Stomach (tissue), 9 donors: ENCODE results near the gene MAP2K1. TPM values are rescaled to one million over a fixed set of nuclear protein-coding genes. Genes with fewer than 3 reads are reported as not detected.

ENCODE experiments used
- DNase-seq, 2 donors: peaks; one replicate each; pipeline versions ENCODE4 v3.0.0 to v3.0.0-alpha.2; 2013 to 2019
- H3K27ac ChIP-seq, 5 donors: fragments of 200-600 bp in 4 of 5; sonication (generic) in 4 of 5; one replicate each; pipeline ENCODE4 v1.5.1; 2013 to 2019; ENCODE audit warnings: mild to moderate bottlenecking in 1 of 5, moderate library complexity in 1 of 5
- H3K27me3 ChIP-seq, 3 donors: fragments of 200-600 bp; sonication (generic); one replicate each; pipeline ENCODE4 v1.5.1; 2017 to 2019; ENCODE audit warnings: mixed run types in 1 of 3
- H3K36me3 ChIP-seq, 4 donors: fragments of 200-600 bp; sonication (generic); 1 replicate in 3 of 4; 2 replicates in 1 of 4; pipeline ENCODE4 v1.5.1; 2016 to 2019
- H3K4me1 ChIP-seq, 4 donors: fragments of 200-600 bp; sonication (generic); one replicate each; pipeline ENCODE4 v1.5.1; 2016 to 2019
- H3K4me3 ChIP-seq, 4 donors: fragments of 200-600 bp; sonication (generic) in 3 of 4; one replicate each; pipeline ENCODE4 v1.5.1; 2016 to 2019; ENCODE audit warnings: mild to moderate bottlenecking in 1 of 4
- H3K9me3 ChIP-seq, 4 donors: fragments of 200-600 bp; sonication (generic); one replicate each; pipeline ENCODE4 v1.5.1; 2016 to 2019
- CTCF ChIP-seq, 7 experiments: fragments of 450-650 bp in 4 of 7; fragments of 200-600 bp in 3 of 7; sonication (generic) in 3 of 7; IDR thresholded peaks; one replicate each; pipeline ENCODE4 v1.5.1; 2016 to 2019; ENCODE audit warnings: antibody characterized with exemption in 7 of 7, control low read depth in 2 of 7, mild to moderate bottlenecking in 1 of 7
- EP300 ChIP-seq: sonication (generic); formaldehyde crosslinking; IDR thresholded peaks from one replicate; pipeline ENCODE4 v1.6.1; 2017; ENCODE audit warnings: antibody characterized with exemption
- POLR2A ChIP-seq, 4 donors: fragments of 450-650 bp; IDR thresholded peaks; one replicate each; pipeline ENCODE4 v1.6.1; 2016; ENCODE audit warnings: antibody characterized with exemption in 4 of 4, control low read depth in 2 of 4, mild to moderate bottlenecking in 1 of 4, moderate library complexity in 1 of 4
- POLR2AphosphoS5 ChIP-seq, 3 donors: sonication (generic); formaldehyde crosslinking; IDR thresholded peaks; one replicate each; pipeline ENCODE4 v1.6.1; 2016; ENCODE audit warnings: antibody characterized with exemption in 3 of 3
- WGBS, 5 donors: extraction: QIAGEN DNeasy Blood & Tissue Kit in 3 of 5; methylation state at CpG; one replicate each; pipeline versions ENCODE4 v1.1.5 to v1.1.7; 2013 to 2018; 5-methylcytosine and 5-hydroxymethylcytosine counted together
- intact Hi-C: fragments of 100-400 bp; cut with DNase I; formaldehyde crosslinking; loops from one replicate; pipeline ENCODE4 v1.15.1; 2023; ENCODE audit warnings: low total_unique reads
- polyA plus RNA-seq, 3 donors: library from polyadenylated mRNA; stranded (reverse); fragments of 200-250 nt; gene quantifications; one replicate each; pipeline ENCODE4 v1.2.3, GENCODE V29; 2013
- total RNA-seq, 5 donors: library from RNA; depleted of rRNA; stranded (reverse); fragments of >200 nt; gene quantifications; one replicate each; pipeline versions ENCODE4 v1.1.0 to v1.2.3, GENCODE V29; 2014 to 2016
- donor health status: healthy with polysubstance abuse.
- donor health status: Bipolar disorder and iron deficiency.
- donor health status: healthy.

MAP2K1 gene
- total and polyA plus RNA-seq, 8 donors, result 20.1 to 123 (median 26.0) TPM

GRCh38 chr15:66503780-66504562 lies 117.3 kb downstream of the MAP2K1 start:
- intact Hi-C loops, result no loop called here
- H3K4me1 ChIP-seq, result peaks cover 18 to 56% (median 38%) of the 10 kb centered on the region in 4 donors
- H3K36me3 ChIP-seq, result peaks cover 41 to 44% (median 43%) of the 10 kb centered on the region in 4 donors
- peak overlapping the region; percentile 82 to 96 (median 94) for H3K27ac ChIP-seq
- no peak for TF ChIP-seq CTCF (IDR thresholded peaks at IDR 0.05)
- no peaks in the 10 kb centered on the region for H3K27me3 ChIP-seq
- 0 to 1% (median 0%) methylated on average over 12 of the region's 12 CpGs for WGBS, 5 donors
- H3K9me3 ChIP-seq, result no peaks in the 10 kb centered on the region
- H3K4me3 ChIP-seq, result peak overlapping the region; percentile 63 to 96 (median 75)
- peak in 1 of 2 donors; percentile 19 for DNase-seq

- H3K4me3 ChIP-seq, result peak within 1 kb of the TSS; percentile 63 to 96 (median 75)
- H3K36me3 ChIP-seq, result peaks cover 32 to 36% (median 35%) of the 10 kb centered on the region in 4 donors
- H3K9me3 ChIP-seq, result no peaks in the 10 kb centered on the region
- H3K27ac ChIP-seq, result peak within 1 kb of the TSS; percentile 82 to 96 (median 94)
- peak; percentile 82 to 94 for DNase-seq
- TF ChIP-seq POLR2A (IDR thresholded peaks at IDR 0.05) (peak in 2 of 4 donors; percentile 93 to 96), CTCF (IDR thresholded peaks at IDR 0.05) (peak in 3 of 7 experiments; percentile 9 to 30 (median 18)), POLR2AphosphoS5 (IDR thresholded peaks at IDR 0.05) (peak; percentile 79 to 99 (median 99)), EP300 (no peak)
- H3K4me1 ChIP-seq, result peaks cover 18 to 49% (median 38%) of the 10 kb centered on the region in 4 donors
- H3K27me3 ChIP-seq, result no peaks in the 10 kb centered on the region
- WGBS, 5 donors, result 0 to 1% (median 0%) methylated on average over 44 to 46 of the region's 46 CpGs
- intact Hi-C loops, result no loop called here
These were observed 118.1 kb downstream of the MAP2K1 start, which contains the start of the genes RPL4 and ZWILCH for GRCh38 chr15:66504563-66505429. Gene RPL4, minus strand, starts transcription at chr15:66504855. Its CDS starts 65 bp downstream, at chr15:66504790. Gene ZWILCH, plus strand, starts transcription at chr15:66505326. Its CDS starts 13 bp downstream, at chr15:66505339.

- Histone ChIP-seq H3K36me3 (peaks cover 26 to 29% (median 29%) of the 10 kb centered on the region in 4 donors), H3K27me3 (no peaks in the 10 kb centered on the region), H3K4me1 (peaks cover 18 to 46% (median 38%) of the 10 kb centered on the region in 4 donors), H3K9me3 (no peaks in the 10 kb centered on the region), H3K4me3 (peak overlapping the region; percentile 63 to 96 (median 75)), H3K27ac (peak overlapping the region; percentile 82 to 96 (median 94))
- WGBS, 5 donors, result 0 to 2% (median 1%) methylated on average over 13 of the region's 13 CpGs
- intact Hi-C loops, result no loop called here
- TF ChIP-seq POLR2A (IDR thresholded peaks at IDR 0.05) (no peak), EP300 (no peak), POLR2AphosphoS5 (IDR thresholded peaks at IDR 0.05) (no peak), CTCF (IDR thresholded peaks at IDR 0.05) (no peak)
- no peak for DNase-seq
These were observed 118.7 kb downstream of the MAP2K1 start for GRCh38 chr15:66505430-66505811.

GRCh38 chr15:66505818-66506217 lies 119.1 kb downstream of the MAP2K1 start:
- TF ChIP-seq POLR2A (IDR thresholded peaks at IDR 0.05) (no peak), POLR2AphosphoS5 (IDR thresholded peaks at IDR 0.05) (no peak), EP300 (no peak), CTCF (IDR thresholded peaks at IDR 0.05) (no peak)
- Histone ChIP-seq H3K9me3 (no peaks in the 10 kb centered on the region), H3K27ac (peak overlapping the region in 4 of 5 donors; percentile 91 to 96 (median 94)), H3K4me1 (peaks cover 18 to 43% (median 38%) of the 10 kb centered on the region in 4 donors), H3K4me3 (peak overlapping the region; percentile 63 to 96 (median 75)), H3K36me3 (peaks cover 22 to 25% (median 25%) of the 10 kb centered on the region in 4 donors), H3K27me3 (no peaks in the 10 kb centered on the region)
- intact Hi-C loops, result no loop called here
- DNase-seq, result no peak
- WGBS, 5 donors, result 27 to 31% (median 28%) methylated on average over 4 of the region's 4 CpGs
